Hepatocyte (in vitro differentiated cells): Measurements from ENCODE around the gene VWA2.

Source experiments
- EZH2 ChIP-seq: fragments of 200-600 bp; sonication (generic); IDR thresholded peaks from 2 replicates; pipeline ENCODE4 v1.6.1; 2016; ENCODE audit warnings: antibody characterized with exemption, mild to moderate bottlenecking, borderline replicate concordance
- TF ChIP-seq, protein P1 (sequence below): fragments of 200-600 bp; sonication (generic); IDR thresholded peaks from 2 replicates; pipeline ENCODE4 v1.5.1; 2016; ENCODE audit warnings: antibody characterized with exemption, mild to moderate bottlenecking; ENCODE audit not compliant: poor library complexity

DNA sequence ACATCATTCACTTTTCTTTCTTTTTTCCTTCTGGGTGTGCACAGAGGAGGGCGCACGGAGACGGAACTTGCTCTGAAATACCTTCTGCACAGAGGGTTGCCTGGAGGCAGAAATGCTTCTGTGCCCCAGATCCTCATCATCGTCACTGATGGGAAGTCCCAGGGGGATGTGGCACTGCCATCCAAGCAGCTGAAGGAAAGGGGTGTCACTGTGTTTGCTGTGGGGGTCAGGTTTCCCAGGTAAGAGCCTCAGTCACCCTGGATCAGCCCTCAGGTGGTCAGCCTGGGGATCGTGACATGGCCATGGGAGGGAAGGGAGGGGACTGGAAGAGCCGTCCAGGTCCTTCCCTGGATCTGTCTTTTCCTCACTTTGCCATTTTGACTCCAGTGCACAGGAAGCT is 33.6 kb downstream of the VWA2 start:
- TF ChIP-seq, protein P1, sequence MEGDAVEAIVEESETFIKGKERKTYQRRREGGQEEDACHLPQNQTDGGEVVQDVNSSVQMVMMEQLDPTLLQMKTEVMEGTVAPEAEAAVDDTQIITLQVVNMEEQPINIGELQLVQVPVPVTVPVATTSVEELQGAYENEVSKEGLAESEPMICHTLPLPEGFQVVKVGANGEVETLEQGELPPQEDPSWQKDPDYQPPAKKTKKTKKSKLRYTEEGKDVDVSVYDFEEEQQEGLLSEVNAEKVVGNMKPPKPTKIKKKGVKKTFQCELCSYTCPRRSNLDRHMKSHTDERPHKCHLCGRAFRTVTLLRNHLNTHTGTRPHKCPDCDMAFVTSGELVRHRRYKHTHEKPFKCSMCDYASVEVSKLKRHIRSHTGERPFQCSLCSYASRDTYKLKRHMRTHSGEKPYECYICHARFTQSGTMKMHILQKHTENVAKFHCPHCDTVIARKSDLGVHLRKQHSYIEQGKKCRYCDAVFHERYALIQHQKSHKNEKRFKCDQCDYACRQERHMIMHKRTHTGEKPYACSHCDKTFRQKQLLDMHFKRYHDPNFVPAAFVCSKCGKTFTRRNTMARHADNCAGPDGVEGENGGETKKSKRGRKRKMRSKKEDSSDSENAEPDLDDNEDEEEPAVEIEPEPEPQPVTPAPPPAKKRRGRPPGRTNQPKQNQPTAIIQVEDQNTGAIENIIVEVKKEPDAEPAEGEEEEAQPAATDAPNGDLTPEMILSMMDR, result no peak
- TF ChIP-seq EZH2, result no peak
